ENCODE results near the gene FAM3C. TPM values are rescaled to one million over a fixed set of nuclear protein-coding genes. Genes with fewer than 3 reads are reported as not detected.

The FAM3C gene
- total and polyA plus RNA-seq, 2 of the 8 experiments (the other 6 are each of a cell fraction or from before 2014, with no cell fraction given), result 27.0 to 77.7 TPM

DNA sequence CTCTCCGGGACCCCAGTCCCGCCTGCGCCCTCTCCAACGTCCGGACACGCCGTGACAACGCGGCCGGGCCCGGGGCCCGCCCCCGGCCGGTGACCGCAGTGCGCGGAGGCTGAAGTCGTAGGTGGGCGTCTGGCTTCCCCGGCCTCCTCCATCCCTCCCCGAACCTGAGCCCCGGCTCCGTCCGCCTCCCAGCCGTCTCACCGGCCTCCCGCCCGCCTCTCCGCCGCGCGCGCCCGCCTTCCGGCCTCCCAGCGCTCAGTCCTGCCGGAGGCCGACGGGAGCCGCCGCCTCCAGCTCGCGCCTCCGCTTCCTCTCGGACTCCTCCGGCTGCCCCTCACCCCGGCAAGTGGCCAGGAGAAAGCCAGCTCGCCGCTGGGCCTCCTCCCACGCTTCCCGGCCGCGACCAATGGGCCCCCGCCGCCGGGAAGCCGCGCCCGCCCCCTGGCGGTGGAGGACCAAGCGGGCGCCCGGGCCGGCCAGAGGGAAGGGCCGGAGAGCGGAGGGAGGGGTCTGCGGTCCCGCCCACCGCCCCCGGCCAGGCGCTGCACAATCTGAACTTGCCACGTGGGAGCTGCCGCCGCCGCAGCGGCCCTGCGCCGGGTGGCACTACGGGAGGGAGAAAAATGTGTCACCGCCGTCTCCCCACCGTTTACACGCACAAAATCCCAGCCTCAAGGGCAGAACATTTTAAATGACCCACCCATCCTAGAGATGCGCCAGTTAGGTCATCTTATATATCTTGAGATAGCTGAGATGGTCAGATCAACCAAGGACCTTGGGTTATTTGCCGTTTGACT is at the start of gene FAM3C (continued):
- TF ChIP-seq HDAC2 (IDR thresholded peaks at IDR 0.05; ENCODE audit: borderline replicate concordance in 1 of 2, low read depth in 2 of 2, low read length in 2 of 2), result no peak
- TF ChIP-seq GTF2F1 (IDR thresholded peaks at IDR 0.05; ENCODE audit: borderline replicate concordance, low read depth, low read length), result no peak; the same call in 1 of the 2 replicates
- TF ChIP-seq EZH2 (IDR thresholded peaks at IDR 0.05; ENCODE audit: low read depth, low read length, severe bottlenecking), result no peak
- TF ChIP-seq TCF12 (IDR thresholded peaks at IDR 0.05; ENCODE audit: low read depth, low read length), result no peak
- TF ChIP-seq, protein P1, sequence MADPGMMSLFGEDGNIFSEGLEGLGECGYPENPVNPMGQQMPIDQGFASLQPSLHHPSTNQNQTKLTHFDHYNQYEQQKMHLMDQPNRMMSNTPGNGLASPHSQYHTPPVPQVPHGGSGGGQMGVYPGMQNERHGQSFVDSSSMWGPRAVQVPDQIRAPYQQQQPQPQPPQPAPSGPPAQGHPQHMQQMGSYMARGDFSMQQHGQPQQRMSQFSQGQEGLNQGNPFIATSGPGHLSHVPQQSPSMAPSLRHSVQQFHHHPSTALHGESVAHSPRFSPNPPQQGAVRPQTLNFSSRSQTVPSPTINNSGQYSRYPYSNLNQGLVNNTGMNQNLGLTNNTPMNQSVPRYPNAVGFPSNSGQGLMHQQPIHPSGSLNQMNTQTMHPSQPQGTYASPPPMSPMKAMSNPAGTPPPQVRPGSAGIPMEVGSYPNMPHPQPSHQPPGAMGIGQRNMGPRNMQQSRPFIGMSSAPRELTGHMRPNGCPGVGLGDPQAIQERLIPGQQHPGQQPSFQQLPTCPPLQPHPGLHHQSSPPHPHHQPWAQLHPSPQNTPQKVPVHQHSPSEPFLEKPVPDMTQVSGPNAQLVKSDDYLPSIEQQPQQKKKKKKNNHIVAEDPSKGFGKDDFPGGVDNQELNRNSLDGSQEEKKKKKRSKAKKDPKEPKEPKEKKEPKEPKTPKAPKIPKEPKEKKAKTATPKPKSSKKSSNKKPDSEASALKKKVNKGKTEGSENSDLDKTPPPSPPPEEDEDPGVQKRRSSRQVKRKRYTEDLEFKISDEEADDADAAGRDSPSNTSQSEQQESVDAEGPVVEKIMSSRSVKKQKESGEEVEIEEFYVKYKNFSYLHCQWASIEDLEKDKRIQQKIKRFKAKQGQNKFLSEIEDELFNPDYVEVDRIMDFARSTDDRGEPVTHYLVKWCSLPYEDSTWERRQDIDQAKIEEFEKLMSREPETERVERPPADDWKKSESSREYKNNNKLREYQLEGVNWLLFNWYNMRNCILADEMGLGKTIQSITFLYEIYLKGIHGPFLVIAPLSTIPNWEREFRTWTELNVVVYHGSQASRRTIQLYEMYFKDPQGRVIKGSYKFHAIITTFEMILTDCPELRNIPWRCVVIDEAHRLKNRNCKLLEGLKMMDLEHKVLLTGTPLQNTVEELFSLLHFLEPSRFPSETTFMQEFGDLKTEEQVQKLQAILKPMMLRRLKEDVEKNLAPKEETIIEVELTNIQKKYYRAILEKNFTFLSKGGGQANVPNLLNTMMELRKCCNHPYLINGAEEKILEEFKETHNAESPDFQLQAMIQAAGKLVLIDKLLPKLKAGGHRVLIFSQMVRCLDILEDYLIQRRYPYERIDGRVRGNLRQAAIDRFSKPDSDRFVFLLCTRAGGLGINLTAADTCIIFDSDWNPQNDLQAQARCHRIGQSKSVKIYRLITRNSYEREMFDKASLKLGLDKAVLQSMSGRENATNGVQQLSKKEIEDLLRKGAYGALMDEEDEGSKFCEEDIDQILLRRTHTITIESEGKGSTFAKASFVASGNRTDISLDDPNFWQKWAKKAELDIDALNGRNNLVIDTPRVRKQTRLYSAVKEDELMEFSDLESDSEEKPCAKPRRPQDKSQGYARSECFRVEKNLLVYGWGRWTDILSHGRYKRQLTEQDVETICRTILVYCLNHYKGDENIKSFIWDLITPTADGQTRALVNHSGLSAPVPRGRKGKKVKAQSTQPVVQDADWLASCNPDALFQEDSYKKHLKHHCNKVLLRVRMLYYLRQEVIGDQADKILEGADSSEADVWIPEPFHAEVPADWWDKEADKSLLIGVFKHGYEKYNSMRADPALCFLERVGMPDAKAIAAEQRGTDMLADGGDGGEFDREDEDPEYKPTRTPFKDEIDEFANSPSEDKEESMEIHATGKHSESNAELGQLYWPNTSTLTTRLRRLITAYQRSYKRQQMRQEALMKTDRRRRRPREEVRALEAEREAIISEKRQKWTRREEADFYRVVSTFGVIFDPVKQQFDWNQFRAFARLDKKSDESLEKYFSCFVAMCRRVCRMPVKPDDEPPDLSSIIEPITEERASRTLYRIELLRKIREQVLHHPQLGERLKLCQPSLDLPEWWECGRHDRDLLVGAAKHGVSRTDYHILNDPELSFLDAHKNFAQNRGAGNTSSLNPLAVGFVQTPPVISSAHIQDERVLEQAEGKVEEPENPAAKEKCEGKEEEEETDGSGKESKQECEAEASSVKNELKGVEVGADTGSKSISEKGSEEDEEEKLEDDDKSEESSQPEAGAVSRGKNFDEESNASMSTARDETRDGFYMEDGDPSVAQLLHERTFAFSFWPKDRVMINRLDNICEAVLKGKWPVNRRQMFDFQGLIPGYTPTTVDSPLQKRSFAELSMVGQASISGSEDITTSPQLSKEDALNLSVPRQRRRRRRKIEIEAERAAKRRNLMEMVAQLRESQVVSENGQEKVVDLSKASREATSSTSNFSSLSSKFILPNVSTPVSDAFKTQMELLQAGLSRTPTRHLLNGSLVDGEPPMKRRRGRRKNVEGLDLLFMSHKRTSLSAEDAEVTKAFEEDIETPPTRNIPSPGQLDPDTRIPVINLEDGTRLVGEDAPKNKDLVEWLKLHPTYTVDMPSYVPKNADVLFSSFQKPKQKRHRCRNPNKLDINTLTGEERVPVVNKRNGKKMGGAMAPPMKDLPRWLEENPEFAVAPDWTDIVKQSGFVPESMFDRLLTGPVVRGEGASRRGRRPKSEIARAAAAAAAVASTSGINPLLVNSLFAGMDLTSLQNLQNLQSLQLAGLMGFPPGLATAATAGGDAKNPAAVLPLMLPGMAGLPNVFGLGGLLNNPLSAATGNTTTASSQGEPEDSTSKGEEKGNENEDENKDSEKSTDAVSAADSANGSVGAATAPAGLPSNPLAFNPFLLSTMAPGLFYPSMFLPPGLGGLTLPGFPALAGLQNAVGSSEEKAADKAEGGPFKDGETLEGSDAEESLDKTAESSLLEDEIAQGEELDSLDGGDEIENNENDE (IDR thresholded peaks at IDR 0.05; ENCODE audit: insufficient replicate concordance, low read length), result no peak
- no peak for TF ChIP-seq CEBPB (IDR thresholded peaks at IDR 0.05; ENCODE audit: low read depth, low read length)
- no peak for TF ChIP-seq JUN (IDR thresholded peaks at IDR 0.05; ENCODE audit: low read depth, low read length)
- TF ChIP-seq PHF8 (conservative IDR thresholded peaks at IDR 0.05; ENCODE audit: low read depth, low read length), result peak; percentile 93
- no peak for TF ChIP-seq SRF (IDR thresholded peaks at IDR 0.05; ENCODE audit: low read depth, low read length)
- TF ChIP-seq TAF1 (IDR thresholded peaks at IDR 0.05; ENCODE audit: low read depth, low read length), result peak; percentile 95
